HEK293 (cell line): Measurements from ENCODE around the gene CTAGE9.

Experiments used
- CTCF ChIA-PET: fragments of 350-600 bp; formaldehyde crosslinking; extraction: SDS; loops from one replicate; lab custom pipeline; 2021; ENCODE audit warnings: antibody characterized with exemption; lab: Yijun Ruan, JAX
- POLR2A ChIA-PET: fragments of 300-600 bp; formaldehyde crosslinking; extraction: SDS; loops from one replicate; lab custom pipeline; 2020; ENCODE audit warnings: antibody characterized with exemption, inconsistent platforms; lab: Yijun Ruan, JAX
- H3K27ac ChIP-seq: fragments of 200-500 bp; sonication (Bioruptor generic); 2 replicates; pipeline ENCODE4 v1.5.1; 2014; ENCODE audit warnings: low read depth, low read length, control low read depth, inconsistent platforms; ENCODE audit errors: extremely low read depth
- H3K36me3 ChIP-seq, 2 experiments: fragments of 200-500 bp in 1 of 2; sonication (Bioruptor generic) in 1 of 2; 1 replicate in 1 of 2; 2 replicates in 1 of 2; pipeline ENCODE4 v1.5.1; 2014 to 2017; ENCODE audit warnings: inconsistent platforms in 2 of 2, low read length in 2 of 2; ENCODE audit not compliant: control insufficient read depth in 2 of 2, insufficient read depth in 1 of 2
- H3K4me1 ChIP-seq: fragments of 200-500 bp; sonication (Bioruptor generic); 2 replicates; pipeline ENCODE4 v1.5.1; 2014; ENCODE audit warnings: mild to moderate bottlenecking, low read length, inconsistent platforms; ENCODE audit not compliant: control insufficient read depth, insufficient read depth
- H3K4me3 ChIP-seq: 2 replicates; pipeline ENCODE4 v1.5.1; 2011; ENCODE audit warnings: low read depth, mild to moderate bottlenecking, control low read depth, low read length, moderate library complexity
- H3K9me3 ChIP-seq: fragments of 200-500 bp; sonication (Bioruptor generic); 2 replicates; pipeline ENCODE4 v1.5.1; 2014; ENCODE audit warnings: low read depth, low read length, inconsistent platforms; ENCODE audit not compliant: control insufficient read depth, insufficient read depth
- GLIS1 ChIP-seq: fragments of 450-650 bp; formaldehyde crosslinking; IDR thresholded peaks from 2 replicates; pipeline ENCODE4 v1.5.1; 2016; ENCODE audit warnings: missing biosample characterization, missing genetic modification characterization
- HOXA7 ChIP-seq: sonication (generic); formaldehyde crosslinking; IDR thresholded peaks from 2 replicates; pipeline ENCODE4 v1.8.1; 2022; ENCODE audit warnings: missing genetic modification reagents, borderline replicate concordance
- SP3 ChIP-seq: fragments of 450-650 bp; formaldehyde crosslinking; IDR thresholded peaks from 2 replicates; pipeline ENCODE4 v1.5.1; 2016; ENCODE audit warnings: missing biosample characterization, missing genetic modification characterization
- ZBTB11 ChIP-seq: fragments of 450-650 bp; formaldehyde crosslinking; conservative IDR thresholded peaks from 2 replicates; pipeline ENCODE4 v1.5.1; 2016; ENCODE audit warnings: low read depth, missing biosample characterization, missing genetic modification characterization
- ZBTB44 ChIP-seq: fragments of 450-650 bp; IDR thresholded peaks from 2 replicates; pipeline ENCODE4 v1.5.1; 2018; ENCODE audit warnings: missing biosample characterization, mild to moderate bottlenecking, missing genetic modification characterization
- ZFP37 ChIP-seq: fragments of 450-650 bp; formaldehyde crosslinking; IDR thresholded peaks from 2 replicates; pipeline ENCODE4 v1.5.1; 2016; ENCODE audit warnings: missing biosample characterization, missing genetic modification characterization
- ZIC2 ChIP-seq: fragments of 450-650 bp; formaldehyde crosslinking; IDR thresholded peaks from 2 replicates; pipeline ENCODE4 v1.5.1; 2016; ENCODE audit warnings: missing biosample characterization, missing genetic modification characterization
- ZNF133 ChIP-seq: fragments of 450-650 bp; formaldehyde crosslinking; IDR thresholded peaks from 2 replicates; pipeline ENCODE4 v1.5.1; 2016; ENCODE audit warnings: missing biosample characterization, missing genetic modification characterization
- ZNF449 ChIP-seq: fragments of 450-650 bp; formaldehyde crosslinking; IDR thresholded peaks from 2 replicates; pipeline ENCODE4 v1.5.1; 2017; ENCODE audit warnings: missing biosample characterization, mild to moderate bottlenecking, missing genetic modification characterization, moderate library complexity
- ZNF558 ChIP-seq: fragments of 450-650 bp; formaldehyde crosslinking; IDR thresholded peaks from 2 replicates; pipeline ENCODE4 v1.5.1; 2016; ENCODE audit warnings: missing biosample characterization, missing genetic modification characterization
- ZNF580 ChIP-seq: fragments of 450-650 bp; formaldehyde crosslinking; IDR thresholded peaks from 2 replicates; pipeline ENCODE4 v1.5.1; 2016; ENCODE audit warnings: missing biosample characterization, missing genetic modification characterization
- ZNF621 ChIP-seq: fragments of 450-650 bp; formaldehyde crosslinking; IDR thresholded peaks from 2 replicates; pipeline ENCODE4 v1.5.1; 2017; ENCODE audit warnings: missing biosample characterization, missing genetic modification characterization
- ZNF707 ChIP-seq: fragments of 450-650 bp; formaldehyde crosslinking; IDR thresholded peaks from 2 replicates; pipeline ENCODE4 v1.5.1; 2016; ENCODE audit warnings: missing biosample characterization, missing genetic modification characterization
- ZSCAN18 ChIP-seq: fragments of 450-650 bp; formaldehyde crosslinking; IDR thresholded peaks from 2 replicates; pipeline ENCODE4 v1.5.1; 2016; ENCODE audit warnings: missing biosample characterization, missing genetic modification characterization

The CTAGE9 gene

GRCh38 chr6:131730264-131730663, 19.4 kb upstream of the CTAGE9 start:
- Histone ChIP-seq H3K9me3 (no peaks in the 10 kb centered on the region), H3K4me1 (no peaks in the 10 kb centered on the region), H3K4me3 (no peak overlapping the region), H3K36me3 (no peaks in the 10 kb centered on the region), H3K27ac (no peak overlapping the region)
- CTCF ChIA-PET: interaction anchor here (1.8 to 3.2 kb wide), 2 partner anchors 35 to 181 kb away, joined by 3 to 18 read pairs; no protein-coding TSS in a partner anchor
- TF ChIP-seq ZNF133 (tag by site-specific recombination) (no peak), SP3 (no peak), ZNF558 (tag by site-specific recombination) (no peak), ZBTB11 (tag by site-specific recombination) (no peak), HOXA7 (CRISPR knock-in tag) (no peak)
- POLR2A ChIA-PET: no interaction called here

GRCh38 chr6:131729550-131729949, 18.7 kb upstream of the CTAGE9 start:
- Histone ChIP-seq H3K9me3 (no peaks in the 10 kb centered on the region), H3K4me3 (no peak overlapping the region), H3K27ac (no peak overlapping the region), H3K4me1 (no peaks in the 10 kb centered on the region), H3K36me3 (no peaks in the 10 kb centered on the region)
- TF ChIP-seq ZBTB44 (tag by site-specific recombination) (no peak), ZNF449 (tag by site-specific recombination) (no peak), ZSCAN18 (tag by site-specific recombination) (no peak), ZNF707 (tag by site-specific recombination) (no peak), ZNF621 (no peak), ZNF133 (tag by site-specific recombination) (no peak), ZFP37 (tag by site-specific recombination) (no peak), ZIC2 (no peak), GLIS1 (tag by site-specific recombination) (no peak), ZNF580 (tag by site-specific recombination) (no peak)
- ChIA-PET CTCF (interaction anchor here (1.8 to 3.2 kb wide), 2 partner anchors 35 to 182 kb away, joined by 3 to 18 read pairs; no protein-coding TSS in a partner anchor), POLR2A (no interaction called here)
